Calu3 (cell line): ENCODE measurements around the gene FYN. TPM values are rescaled to one million over a fixed set of nuclear protein-coding genes. Genes with fewer than 3 reads are reported as not detected.

Source experiments
- BruUV-seq: library from RNA; stranded (reverse); fragments of 400-500 nt; replicated peaks from 2 replicates; lab custom pipeline; 2021; lab: Mats Ljungman, UMichigan
- CTCF ChIA-PET: fragments of 300-600 bp; sonication (Branson Sonifier 250); formaldehyde crosslinking; loops from one replicate; lab custom pipeline; 2022; ENCODE audit warnings: antibody characterized with exemption; lab: Charles Lee
- DNase-seq: peaks from one replicate; pipeline ENCODE4 v3.0.0; 2022
- H3K27ac Mint-ChIP-seq: one replicate; pipeline ENCODE4 v1.8.0; 2022; ENCODE audit warnings: mixed read lengths; ENCODE audit not compliant: unreplicated experiment
- H3K27me3 Mint-ChIP-seq: one replicate; pipeline ENCODE4 v1.8.0; 2022; ENCODE audit warnings: mixed read lengths; ENCODE audit not compliant: unreplicated experiment
- H3K36me3 Mint-ChIP-seq: one replicate; pipeline ENCODE4 v1.8.0; 2022; ENCODE audit warnings: mild to moderate bottlenecking, moderate library complexity, mixed read lengths; ENCODE audit not compliant: insufficient read depth, unreplicated experiment
- H3K4me1 Mint-ChIP-seq: one replicate; pipeline ENCODE4 v1.8.0; 2022; ENCODE audit warnings: mild to moderate bottlenecking, low read depth, mixed read lengths; ENCODE audit not compliant: unreplicated experiment
- H3K4me3 Mint-ChIP-seq: one replicate; pipeline ENCODE4 v1.8.0; 2022; ENCODE audit warnings: mild to moderate bottlenecking, low read depth, moderate library complexity, mixed read lengths; ENCODE audit not compliant: unreplicated experiment
- H3K9me3 Mint-ChIP-seq: one replicate; pipeline ENCODE4 v1.8.0; 2022; ENCODE audit warnings: low read depth, mixed read lengths; ENCODE audit not compliant: unreplicated experiment
- CTCF ChIP-seq: fragments of 200-600 bp; IDR thresholded peaks from one replicate; pipeline ENCODE4 v1.8.0; 2022; ENCODE audit warnings: antibody characterized with exemption; ENCODE audit not compliant: unreplicated experiment
- intact Hi-C: fragments of 100-400 bp; cut with micrococcal nuclease; formaldehyde crosslinking; loops from one replicate; pipeline ENCODE4 v1.10.0; 2022; ENCODE audit not compliant: unreplicated experiment
- total RNA-seq: library from RNA; stranded (reverse); gene quantifications from 2 replicates; pipeline ENCODE4 v1.2.3, GENCODE V29; 2022

Gene FYN
- total RNA-seq, 1 experiment from 2014 or later, result 61.0 TPM

- Mint-ChIP-seq H3K27me3 (no peaks in the 10 kb centered on the region), H3K27ac (no peak overlapping the region), H3K4me3 (no peak overlapping the region), H3K36me3 (no peaks in the 10 kb centered on the region), H3K4me1 (peaks cover 33% of the 10 kb centered on the region), H3K9me3 (no peaks in the 10 kb centered on the region)
- CTCF ChIA-PET, result no interaction called here
- DNase-seq, result no peak
- no peak for TF ChIP-seq CTCF
- BruUV-seq, result no TSS peak
- intact Hi-C loops, result no loop called here
These were observed 22.8 kb downstream of the FYN start for GRCh38 chr6:111850295-111850937.

GRCh38 chr6:111849298-111849697 lies 24.0 kb downstream of the FYN start:
- BruUV-seq, result no TSS peak

GRCh38 chr6:111848262-111848812 lies 24.9 kb downstream of the FYN start:
- no peak overlapping the region for H3K4me3 Mint-ChIP-seq
- H3K9me3 Mint-ChIP-seq, result no peaks in the 10 kb centered on the region
- H3K4me1 Mint-ChIP-seq, result peaks cover 46% of the 10 kb centered on the region
- intact Hi-C loops, result no loop called here
- no TSS peak for BruUV-seq
- CTCF ChIA-PET, result no interaction called here
- TF ChIP-seq CTCF, result no peak
- H3K36me3 Mint-ChIP-seq, result no peaks in the 10 kb centered on the region
- H3K27me3 Mint-ChIP-seq, result no peaks in the 10 kb centered on the region
- H3K27ac Mint-ChIP-seq, result no peak overlapping the region
- no peak for DNase-seq

More at GRCh38 chr6:111849298-111849697, 24.0 kb downstream of the FYN start:
- Mint-ChIP-seq H3K36me3 (no peaks in the 10 kb centered on the region), H3K4me3 (no peak overlapping the region), H3K9me3 (no peaks in the 10 kb centered on the region), H3K27ac (no peak overlapping the region), H3K4me1 (peaks cover 44% of the 10 kb centered on the region), H3K27me3 (no peaks in the 10 kb centered on the region)
- CTCF ChIA-PET, result no interaction called here
- DNase-seq, result no peak
- TF ChIP-seq CTCF, result no peak
- intact Hi-C loops, result no loop called here

- Mint-ChIP-seq H3K9me3 (no peaks in the 10 kb centered on the region), H3K27me3 (no peaks in the 10 kb centered on the region), H3K27ac (no peak overlapping the region), H3K36me3 (no peaks in the 10 kb centered on the region), H3K4me1 (peaks cover 39% of the 10 kb centered on the region), H3K4me3 (no peak overlapping the region)
- no peak for TF ChIP-seq CTCF
- intact Hi-C loops, result no loop called here
- CTCF ChIA-PET, result no interaction called here
- no peak for DNase-seq
- no TSS peak for BruUV-seq
These were observed 26.5 kb downstream of the FYN start for GRCh38 chr6:111846492-111847409.
